GM04504 (cell line): Measurements from ENCODE around the gene SHISAL1.

Experiments
- DNase-seq: peaks from one replicate; pipeline ENCODE4 v3.0.0-alpha.2; 2012; ENCODE audit warnings: low read depth

Gene SHISAL1

DNA sequence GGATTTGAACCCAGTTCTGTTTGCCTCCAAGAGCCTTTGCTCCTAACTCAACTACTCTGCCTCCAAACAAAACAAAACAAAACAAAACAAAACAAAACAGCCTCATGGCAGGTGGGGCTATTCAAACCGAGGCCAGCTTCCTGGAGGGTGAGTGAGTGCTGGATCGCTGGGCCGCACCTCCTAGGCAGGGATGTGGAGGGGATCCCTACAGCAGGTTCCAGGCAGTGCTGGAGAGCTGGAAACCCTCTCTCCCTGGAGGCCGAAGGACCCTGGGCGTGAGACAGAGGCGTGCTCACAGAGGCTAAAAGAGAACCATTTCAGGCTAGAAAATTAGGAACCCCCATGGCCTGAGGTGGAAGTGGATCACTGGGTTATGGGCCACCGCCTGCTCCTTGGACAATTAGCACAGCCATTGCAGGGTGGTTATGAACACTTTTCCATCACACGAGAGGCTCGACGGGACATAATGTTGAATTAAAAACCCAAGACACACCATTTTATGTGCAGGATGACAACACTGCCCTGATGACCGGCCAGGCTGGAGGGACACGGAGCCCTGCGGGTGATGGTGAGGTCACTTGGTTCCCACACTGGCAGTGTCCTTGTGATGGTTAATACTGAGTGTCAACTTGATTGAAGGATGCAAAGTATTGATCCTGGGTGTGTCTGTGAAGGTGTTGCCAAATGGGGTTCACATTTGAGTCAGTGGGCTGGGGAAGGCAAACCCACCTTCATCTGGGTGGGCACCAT is 35.2 kb downstream of the SHISAL1 start:
- DNase-seq = no peak

DNA sequence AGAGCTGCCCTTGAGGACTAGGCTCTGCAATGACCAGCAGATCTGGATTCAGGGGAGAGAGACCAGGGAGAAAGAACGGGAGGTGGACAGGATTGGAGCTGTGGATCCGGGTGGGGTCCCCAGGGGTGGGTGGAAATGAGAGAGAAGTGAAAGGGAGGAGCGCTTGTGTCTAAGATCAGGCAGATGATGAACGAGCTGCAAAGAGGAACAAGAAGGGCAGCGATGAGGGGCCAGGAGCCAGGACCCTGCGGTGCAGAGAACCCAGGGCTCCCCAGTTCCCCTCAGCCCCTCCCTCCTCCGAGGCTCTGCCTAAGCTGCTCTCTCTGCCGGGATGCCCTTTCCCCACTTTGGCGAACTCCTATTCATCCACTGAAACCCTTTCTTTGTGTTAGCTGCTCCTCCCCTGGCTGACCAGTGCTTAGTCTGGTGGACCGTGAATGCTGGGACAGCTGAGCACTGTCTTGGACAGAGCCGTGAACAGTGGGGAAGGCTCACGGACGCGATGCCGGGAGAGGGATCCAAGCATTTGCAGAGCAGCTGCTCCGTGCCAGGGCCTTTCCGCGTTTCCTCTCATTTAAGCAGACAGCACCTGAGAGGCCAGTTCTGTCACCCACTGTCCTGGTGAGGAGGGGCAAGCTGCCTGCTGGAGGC is 35.9 kb downstream of the SHISAL1 start:
- no peak for DNase-seq

DNA sequence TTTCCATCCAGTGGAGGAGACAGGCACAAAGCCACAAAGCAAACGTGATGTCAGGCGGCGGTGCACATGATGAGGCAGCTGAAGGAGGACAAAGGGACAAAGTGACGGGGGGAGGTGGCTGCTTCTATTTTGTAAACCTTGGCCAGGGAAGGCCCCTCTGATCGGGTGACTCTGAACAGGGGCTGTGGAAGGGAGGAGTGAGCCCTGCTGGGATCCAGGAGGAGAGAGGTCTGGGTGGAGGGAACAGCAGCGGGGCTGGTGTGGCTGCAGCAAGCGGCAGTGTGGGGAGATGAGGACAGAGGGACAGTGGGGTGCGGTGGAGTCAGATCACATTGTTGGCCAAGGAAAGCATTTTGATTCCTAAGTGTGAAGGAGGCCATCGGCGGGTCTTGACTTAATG is 36.7 kb downstream of the SHISAL1 start:
- DNase-seq = no peak

DNA sequence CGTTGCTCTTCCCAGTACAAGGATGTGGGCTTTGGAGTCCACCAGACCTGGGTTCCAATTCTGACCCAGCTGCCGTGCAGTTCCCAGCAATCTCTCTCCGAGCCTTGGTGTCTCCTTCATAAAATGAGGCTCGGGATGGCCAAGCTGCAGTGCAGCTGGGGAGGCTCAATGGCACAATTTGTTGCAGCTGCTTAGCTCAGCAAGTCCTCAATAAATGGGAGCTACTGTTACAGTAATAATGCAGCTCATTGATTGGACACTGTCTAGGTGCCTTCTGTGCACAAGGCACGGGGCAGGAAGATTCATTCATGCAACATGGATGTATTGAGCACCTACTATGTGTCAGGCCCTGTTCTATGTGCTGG is 37.1 kb downstream of the SHISAL1 start:
- DNase-seq = no peak

DNA sequence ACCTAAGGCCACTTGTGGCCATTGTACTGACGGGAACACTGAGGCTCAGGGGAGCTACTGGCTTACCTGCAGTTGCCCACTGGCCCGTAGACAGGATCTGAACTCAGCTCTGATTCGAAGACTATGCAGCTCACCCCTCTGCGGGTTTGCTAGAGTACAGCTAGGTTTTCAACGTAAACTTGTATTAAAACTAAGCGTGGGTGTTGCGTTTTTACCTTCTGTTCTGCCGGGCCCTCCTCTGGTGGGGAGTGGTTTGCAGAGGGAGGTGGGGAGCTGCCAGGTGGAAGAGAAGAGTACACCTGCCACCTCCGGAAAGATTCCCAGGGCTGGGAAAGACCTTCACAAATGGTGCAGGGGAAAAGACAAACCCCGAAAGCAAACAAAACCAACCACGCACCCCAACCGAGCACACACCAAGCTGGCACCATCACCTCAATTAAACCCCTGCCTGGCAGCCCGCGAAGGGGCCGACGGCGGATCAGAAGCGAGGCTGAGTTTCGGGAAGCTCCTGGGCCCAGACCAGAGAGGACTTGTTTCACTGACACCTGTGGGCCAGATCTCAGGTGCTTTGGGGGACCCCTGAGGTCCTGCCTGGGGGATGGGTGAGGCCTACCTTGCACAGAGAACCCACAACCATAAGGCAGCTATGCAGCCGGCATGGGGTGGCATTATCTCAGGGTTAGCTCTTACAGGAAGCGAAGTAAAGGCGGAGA is 37.7 kb downstream of the SHISAL1 start:
- no peak for DNase-seq

DNA sequence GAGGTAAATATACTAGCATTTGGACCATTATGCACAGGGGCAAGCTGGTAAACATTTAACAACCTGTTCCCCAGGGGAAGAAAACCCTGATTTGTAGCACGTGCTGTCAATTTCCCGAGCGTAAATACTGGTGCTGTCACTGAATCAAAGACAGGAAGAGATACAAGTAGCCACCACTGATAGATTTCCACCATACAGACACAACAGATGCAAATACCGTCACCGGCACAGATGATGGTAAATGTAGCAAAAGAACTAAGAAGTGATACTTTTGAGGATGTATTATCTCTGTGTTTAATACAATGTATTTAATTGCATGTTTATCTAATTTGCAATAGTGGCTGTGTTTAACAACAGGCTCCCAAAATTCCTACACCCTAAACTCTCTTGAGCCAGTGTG is 39.6 kb downstream of the SHISAL1 start:
- DNase-seq = no peak

DNA sequence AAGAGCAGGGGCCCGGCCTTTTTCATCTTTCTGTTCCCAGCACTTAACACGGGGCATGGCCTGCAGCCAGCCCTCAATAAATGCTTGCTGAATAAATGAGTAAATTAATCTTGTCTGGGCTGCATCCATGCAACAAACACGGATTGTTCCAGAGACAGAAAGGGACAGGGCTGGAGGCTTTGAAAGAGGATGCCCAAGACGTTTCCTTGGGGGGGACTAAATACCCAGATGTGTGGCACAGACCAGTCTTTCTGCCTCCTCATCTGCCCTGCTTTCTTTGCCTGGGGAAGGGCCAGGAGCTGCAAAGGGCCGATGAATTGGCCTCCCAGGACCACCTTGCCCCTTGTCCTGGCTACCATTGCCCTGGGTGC is 40.4 kb downstream of the SHISAL1 start:
- no peak for DNase-seq

DNA sequence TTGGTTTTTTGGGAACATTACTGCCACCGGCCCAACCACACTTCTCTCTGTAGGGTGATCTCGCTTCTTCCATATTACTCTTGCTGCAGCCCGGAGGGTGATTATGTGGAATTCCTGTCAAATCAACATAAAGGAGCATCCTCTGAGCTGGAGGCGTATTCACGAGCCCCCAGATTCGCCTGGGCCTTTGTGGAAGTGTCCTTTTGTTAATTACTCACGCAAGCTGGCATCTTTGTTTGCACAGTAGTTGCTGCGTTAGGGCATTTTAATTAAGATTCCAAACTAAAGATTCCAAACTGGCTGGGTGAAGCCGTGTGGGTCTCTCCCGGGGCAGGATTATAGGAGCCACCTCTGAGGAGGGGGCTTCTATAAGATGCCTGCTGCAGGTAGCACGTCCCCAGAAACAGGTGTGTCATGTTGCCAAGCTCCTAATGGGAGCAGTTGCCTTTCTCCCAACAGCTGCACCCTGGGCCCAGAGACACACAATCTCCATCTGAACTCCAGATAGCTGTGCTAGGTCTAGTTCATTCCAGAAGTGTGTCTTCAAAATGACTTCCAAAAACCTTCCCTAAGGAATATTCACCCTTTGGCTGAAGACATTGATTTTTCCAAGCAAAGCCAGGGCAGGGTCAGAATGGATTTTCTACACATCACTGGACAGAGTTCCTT is 40.9 kb downstream of the SHISAL1 start:
- DNase-seq = no peak

DNA sequence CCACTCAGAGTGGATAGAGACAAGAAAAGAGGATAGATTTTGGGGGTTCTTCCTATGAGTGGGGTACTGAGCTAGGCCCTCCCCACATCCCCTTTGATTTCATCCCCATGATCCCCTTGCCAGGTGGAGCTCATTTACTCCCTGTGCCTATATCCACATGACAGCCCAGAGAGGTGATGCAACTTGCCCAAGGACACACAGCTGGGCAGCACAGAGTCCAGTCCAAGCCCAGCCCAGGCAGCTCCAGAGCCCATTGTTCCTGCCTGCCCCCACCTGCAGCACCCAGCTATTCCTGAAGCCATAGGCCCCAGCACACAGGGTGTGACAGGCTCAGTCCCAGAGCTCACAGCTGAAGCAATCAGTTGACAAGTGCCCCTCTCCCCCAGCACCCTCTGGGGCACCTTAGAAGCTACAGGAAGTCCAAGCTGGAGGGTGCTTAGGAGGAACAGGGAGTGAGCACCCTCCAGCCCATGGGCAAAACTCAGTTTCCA is 41.7 kb downstream of the SHISAL1 start:
- no peak for DNase-seq

DNA sequence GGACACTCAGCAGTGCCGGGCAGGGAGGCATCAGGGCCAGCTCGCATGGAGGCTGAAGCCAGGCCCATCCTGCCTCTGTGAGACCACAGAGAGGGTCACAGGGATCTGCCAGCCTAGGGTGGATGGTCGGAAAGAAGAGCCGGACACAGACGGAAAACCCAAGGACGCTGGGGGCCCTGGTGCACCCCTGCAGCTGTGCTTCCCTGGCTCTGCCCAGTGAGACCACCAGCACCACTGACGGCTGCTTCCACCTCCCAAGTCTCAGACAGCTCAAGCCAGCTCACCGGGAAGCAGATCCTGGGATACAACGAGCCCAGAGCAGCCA is 42.2 kb downstream of the SHISAL1 start:
- DNase-seq = no peak

DNA sequence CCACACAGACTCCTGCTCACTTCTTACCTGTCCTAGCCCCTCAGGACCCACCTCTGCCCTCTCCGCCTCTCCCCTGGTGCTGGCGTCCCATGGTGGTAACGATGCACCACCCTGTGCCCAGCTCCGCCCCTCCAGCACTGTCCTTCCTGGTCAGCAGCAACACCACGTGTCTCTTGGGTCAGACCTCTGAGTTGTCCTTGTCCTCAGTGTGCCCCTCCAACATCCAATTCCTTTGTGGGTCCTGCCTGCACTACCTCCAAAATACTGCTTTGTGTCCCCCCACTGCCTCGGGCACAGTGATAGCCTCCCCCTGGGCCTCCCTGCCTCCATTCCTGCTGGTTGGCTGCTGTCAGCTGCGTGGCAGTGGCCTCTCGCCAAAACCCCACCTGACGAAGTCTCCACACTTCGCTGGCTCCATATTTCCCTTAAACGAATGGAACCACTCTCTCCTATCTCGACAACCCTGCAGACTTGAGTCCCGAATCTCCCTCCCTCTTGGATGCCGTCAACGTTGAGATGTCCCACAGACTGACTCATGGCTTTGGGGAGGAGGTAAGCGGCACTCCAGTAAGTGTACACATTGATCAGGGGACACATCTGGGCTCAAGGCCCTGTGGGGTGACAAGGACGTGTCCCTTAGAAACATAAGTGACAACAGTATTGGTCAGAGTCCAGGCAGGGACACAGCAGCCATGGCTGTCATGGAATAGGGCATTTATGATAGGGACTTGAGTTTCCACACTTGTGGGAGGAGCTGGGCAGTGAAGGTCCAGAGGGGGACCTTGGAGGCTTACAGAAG is 42.8 kb downstream of the SHISAL1 start:
- DNase-seq = no peak

DNA sequence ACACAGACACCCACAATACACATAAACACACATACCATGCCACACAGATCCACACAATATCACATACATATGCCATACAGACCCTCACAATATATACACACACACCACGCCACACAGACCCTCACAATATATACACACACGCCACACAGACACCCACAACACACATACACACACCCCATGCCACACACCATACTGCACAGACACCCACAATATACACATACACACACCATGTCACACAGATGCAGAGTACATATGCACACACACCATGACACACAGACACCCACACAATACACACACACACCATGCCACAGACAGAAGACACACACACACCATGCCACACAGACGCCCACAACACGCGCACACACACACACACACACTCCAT is 43.6 kb downstream of the SHISAL1 start:
- no peak for DNase-seq

DNA sequence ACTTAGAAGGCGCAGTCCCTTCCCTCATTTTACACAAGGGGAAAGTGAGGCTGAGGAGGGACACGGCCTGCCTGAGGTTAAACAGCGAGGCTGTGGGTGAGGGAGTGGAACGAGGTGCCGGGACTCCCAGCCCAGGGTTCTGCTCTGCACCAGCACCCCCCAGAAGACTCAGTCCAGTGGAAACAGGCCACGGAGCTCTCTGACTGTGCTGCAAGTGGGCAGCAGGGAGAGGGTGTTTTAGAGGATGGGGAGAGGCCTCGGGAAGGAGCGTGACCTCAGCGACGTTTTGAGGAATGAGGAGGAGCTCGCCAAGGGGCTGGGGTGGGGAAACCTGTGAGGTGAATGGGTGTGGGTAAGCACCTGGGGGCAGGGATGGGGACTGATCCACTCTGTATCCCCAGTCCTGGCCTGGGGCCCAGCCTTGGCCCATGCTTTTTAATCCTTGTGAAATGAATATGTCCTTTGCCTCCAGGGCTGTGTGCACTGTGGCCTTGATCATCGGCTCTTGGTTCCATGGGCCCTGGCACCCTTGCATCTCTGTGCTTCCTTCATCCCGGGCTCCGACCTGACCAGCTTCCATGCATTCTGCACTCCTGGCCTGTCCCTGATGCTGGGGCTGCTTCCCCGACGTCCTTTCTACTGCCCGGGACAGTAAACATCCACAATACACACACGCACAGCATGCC is 44.2 kb downstream of the SHISAL1 start:
- DNase-seq = no peak

DNA sequence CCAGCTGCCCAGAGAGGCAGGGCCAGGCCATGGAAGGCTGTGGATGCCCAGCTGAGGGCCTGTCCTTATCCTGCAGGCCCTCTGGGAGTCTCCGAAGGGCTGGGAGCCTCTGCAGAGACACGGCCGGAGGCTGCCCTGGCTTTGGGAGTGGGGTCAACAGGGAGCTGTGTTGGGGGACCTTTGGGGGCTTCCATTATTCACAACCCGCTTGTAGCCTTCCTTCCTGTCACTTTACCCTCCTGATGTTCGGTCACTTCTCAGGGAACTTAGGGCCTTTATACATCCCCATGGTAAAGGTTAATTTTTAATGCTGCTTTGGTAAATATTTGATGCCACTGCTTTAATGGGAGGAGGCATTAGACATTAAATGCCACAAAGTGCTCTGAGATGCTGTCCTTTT is 44.9 kb downstream of the SHISAL1 start:
- no peak for DNase-seq

DNA sequence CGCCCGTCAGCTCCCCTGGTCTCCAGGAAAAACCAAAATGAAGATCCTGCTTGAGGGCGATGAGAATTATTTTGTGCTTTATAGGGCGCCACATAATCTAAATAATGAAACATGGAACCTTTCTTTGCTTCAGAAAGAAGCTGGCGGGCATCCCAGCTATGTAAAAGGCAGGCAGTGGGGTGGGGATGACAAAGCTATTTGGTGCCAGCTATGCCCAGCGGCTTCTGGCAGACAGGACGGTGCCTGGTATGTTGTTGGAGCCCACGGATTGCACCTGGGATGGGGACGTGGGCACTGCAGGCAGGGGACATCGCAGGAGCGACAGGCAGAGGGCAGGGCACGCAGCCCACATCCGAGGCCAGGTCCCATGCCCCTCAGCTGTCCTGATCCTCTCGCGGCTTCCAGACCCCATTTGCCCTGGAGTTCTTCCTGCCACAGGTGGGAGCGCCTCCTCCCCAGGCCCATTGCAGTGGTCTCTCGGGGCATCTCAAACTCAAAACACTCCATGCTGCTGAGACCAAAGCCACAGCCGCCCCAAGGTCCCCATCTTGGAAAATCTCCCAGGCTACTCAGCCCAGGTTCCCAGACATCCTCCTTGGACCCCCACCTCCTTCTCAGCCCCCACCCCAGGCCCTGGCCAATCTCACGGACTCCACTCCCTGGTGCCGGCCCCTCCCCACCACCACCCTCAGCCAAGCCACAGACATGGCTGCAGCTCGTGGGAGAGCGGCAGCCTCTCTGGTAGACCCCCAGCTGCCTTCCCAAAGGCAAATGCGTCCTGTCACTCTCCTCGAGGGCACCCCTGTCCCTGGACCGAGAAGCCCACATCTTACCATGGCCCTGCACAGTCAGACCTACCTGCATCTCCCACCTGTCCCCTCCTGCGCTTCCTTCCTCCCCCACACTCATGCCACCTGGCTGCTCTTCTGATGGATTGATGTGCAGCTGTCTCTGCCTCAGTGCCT is 45.7 kb downstream of the SHISAL1 start:
- no peak for DNase-seq

DNA sequence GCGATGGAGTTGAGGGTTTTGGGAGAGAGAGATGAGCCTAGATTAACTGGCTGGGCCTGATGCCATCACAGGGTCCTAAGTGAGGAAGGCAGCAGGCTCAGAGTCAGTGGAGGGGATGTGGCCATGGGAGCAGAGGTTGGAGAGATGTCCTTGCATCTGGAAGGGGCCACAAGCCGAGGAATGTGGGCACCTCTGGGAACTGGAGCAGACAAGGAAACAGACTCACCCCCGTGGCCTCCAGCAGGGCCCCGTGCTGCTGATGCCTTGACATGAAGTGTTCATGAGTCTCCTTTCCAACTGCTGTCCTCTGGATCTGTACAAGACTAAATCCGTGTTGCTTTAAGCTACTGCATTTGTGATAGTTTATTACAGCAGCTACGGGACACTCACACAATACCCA is 49.2 kb downstream of the SHISAL1 start:
- no peak for DNase-seq

DNA sequence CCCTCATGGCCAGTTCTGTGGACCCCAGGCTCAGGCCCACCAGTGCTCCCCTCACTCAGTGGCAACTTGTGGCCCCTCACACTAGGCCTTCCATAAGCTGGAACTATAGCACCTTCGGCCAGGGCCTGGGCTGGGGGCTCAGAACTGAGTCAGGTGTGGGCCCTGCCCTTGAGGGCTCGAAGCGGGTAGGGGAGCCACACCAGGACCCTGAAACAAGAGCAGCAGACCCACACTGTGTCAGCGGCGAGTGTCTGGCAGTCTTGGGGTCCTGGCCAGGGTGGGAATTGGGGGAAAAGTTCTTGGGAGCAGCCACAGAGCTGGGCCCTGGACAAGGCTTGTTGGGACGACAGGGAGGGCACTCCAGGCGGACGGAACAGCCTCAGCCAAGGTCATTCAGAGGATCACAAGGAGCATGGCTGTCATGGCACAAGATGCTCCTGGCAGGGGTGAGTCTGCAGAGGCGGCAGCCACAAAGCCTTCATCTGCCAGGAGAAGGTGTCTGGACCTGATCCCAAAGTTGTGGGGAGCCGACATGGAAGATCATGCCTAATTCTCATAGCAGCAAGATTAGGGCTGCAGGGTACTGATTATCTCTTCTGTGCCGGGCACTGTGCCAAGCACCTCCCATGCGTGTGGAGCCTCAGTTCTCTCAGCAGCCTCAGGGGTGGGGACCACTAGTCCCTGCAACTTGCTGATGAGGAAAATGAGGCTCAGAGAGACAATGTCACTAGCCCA is 50.7 kb downstream of the SHISAL1 start:
- no peak for DNase-seq

DNA sequence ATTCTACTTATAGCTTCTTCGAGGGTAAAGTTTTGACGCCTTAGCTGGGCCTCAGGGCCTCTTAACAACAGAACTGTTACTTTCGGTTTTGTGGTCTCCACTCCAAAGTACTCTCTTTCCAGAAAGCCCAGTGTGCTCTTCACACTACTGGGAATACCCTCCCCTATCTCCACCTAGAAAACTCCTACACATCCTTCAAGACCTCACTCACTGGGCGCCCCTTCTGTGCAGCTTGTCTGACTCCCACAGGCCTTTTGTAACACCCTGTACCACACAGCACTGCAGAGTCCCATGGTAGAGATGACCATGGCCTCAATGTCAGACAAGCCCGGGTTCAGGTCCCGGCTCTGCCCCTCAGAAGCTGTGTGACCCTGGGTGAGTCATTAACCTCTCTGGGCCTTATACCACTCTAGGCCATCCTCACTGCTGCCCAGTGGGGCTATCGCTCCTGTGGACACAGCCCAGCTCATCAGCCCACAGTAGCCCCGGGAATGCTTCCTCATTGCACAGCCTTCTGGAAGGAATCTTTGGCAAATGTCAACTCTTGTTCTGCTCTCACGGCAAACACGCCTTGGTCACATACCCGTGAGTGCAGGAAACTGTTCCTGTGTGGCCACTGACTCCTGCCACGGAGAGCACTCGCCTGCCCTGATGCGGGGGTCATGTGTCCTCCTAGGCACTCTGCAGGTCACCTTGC is 51.4 kb downstream of the SHISAL1 start:
- DNase-seq = no peak
